ENCODE measurements around the gene STAB1.
A peak's percentile ranks its signal among the peaks of the same experiment; 100 is the strongest.

The STAB1 gene

DNA sequence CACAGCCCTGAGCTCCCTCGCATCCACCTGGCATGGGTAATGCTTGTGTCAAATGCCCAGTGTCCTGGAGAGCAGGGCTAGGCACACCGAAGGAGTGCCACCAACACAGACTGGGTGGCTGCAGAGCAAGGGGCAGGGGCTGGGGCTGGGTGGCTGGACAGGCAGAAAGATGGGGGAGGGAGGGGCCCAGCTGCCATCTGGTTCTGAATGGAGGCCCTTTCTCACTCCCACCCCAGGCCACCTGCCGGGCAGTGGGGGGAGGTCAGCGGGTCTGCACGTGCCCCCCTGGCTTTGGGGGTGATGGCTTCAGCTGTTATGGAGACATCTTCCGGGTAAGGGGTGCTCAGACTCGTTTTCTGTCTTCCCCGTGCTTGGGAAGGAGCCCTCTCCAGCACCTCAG lies 17.0 kb downstream of the STAB1 start:
- DNase-seq: no peak

DNA sequence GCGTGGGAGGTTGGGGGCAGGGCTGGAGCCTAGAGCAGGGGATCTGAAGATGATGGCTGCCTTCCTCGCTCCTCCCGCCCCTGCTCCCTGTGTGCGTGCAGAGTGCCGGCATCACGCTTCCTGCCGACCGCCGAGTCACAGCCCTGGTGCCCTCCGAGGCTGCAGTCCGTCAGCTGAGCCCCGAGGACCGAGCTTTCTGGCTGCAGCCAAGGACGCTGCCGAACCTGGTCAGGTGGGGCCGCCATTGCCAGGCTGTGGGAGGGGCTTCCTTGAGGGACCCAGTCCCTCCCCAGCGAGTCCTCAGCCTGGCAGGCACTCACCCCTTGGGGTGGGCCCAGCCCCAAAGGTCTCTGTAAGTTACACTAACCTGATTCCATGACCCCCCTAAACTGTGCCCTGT lies 17.6 kb downstream of the STAB1 start:
- DNase-seq: no peak

DNA sequence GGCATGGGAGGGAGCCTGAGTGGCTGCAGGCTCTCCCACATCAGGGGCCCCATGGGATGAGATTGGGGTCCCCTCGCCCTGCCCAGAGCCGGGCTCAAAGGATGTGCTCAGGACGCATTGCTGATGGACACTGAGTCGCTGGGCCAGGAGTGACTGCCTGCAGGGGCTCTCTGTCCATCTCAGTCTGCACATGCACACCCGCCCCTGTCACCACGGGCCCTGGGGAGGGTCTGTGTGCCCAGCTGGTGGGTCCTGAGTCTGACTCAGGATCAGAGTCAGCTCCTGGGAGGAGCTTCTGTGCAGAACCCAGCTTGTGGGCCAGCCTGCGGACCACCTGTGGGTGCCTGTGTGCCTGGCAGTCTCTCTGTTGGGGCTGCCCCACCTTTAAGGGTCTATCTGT lies 18.1 kb downstream of the STAB1 start:
- no peak for DNase-seq

DNA sequence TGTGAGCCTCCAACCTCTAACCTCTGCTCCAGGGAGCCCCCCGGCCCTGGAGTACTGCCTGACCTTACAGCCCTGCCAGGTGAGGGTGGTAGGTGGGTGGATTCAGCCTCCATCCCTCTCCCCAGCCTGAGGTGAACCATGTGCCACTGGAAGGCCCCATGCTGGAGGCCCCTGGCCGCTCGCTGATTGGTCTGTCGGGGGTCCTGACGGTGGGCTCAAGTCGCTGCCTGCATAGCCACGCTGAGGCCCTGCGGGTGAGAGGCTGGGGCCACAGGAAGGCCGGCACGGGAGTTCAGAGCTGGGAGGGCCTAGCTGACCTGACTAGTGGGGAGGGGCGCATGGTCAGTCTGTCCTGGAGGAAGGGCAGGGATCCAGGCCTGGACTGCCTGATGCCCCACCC lies 19.4 kb downstream of the STAB1 start:
- no peak for DNase-seq

DNA sequence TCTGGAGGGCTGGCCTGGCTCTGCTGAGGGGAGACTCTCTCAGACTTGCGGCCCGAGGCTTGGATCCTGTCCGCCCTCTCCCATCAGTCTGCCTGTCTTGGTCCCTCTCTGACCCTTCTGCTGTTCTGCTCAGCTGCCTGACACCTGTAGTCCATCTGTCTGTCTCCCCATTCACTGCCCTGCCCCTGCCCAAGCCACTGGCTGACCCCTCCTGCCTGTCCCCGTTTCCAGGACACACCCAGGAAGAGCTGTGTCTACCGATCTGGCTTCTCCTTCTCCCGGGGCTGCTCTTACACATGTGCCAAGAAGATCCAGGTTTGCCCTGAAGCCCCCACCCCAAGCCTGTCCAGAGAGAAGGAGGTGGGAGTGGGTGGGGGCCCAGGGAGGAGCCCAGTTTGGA lies 20.1 kb downstream of the STAB1 start:
- no peak for DNase-seq

DNA sequence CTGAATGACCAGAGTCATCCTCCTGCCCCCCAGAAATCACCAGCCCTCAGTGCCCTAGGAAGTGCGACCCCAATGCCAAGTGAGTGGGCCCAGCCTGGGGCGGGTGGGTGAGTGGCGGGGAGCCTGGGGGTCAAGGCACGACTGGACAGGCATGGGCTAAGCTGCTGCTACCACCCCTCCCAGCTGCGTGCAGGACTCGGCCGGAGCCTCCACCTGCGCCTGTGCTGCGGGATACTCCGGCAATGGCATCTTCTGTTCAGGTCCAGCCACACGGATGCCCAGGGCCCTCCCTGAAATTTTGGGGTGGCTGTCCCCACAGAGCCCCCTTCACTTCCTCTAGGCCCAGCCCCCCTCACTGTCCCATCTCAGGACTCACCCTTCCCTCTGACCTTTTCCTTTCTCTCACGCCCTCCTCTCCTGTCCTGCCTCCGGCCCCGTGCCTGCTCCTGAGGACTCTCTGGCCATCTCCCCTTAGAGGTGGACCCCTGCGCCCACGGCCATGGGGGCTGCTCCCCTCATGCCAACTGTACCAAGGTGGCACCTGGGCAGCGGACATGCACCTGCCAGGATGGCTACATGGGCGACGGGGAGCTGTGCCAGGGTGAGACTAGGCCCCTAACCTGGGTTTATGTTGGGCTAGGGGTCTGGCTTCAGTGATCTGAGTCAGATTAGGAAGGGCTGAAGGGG lies 21.5 kb downstream of the STAB1 start:
- DNase-seq: no peak

DNA sequence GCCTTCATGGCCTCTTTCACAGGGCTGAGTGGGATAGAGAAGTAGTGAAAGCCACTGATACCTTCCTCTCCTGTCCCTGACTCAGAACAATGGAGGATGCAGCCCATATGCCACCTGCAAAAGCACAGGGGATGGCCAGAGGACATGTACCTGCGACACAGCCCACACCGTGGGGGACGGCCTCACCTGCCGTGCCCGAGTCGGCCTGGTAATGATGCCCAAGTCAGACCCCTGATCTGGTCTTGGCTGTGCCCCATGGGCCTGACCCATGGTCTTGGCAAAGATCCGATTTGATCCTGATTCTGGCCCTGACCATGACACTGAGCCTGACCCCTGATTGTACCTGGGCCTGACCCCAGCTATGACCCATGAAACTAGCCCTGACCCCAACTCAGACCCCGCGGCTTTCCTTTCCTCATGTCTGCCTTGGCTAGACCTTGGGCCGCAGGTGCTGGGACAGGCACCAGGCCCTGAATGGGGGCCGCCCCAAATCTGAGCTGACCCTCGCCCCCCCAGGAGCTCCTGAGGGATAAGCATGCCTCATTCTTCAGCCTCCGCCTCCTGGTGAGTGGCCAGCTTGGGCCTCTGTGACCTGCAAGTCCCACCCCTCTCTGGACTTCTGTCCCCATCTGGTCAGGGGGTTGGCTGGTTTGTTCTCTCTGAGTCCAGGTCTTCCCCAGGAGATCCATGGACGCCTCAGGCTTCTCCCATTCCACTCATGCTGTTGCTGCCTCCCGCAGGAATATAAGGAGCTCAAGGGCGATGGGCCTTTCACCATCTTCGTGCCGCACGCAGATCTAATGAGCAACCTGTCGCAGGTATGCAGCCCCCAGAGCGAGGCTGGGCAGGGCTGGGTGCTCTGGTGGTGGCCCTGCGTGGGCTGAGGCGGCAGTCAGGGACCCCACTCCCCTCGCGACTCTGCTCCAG lies 22.9 kb downstream of the STAB1 start:
- DNase-seq: no peak

DNA sequence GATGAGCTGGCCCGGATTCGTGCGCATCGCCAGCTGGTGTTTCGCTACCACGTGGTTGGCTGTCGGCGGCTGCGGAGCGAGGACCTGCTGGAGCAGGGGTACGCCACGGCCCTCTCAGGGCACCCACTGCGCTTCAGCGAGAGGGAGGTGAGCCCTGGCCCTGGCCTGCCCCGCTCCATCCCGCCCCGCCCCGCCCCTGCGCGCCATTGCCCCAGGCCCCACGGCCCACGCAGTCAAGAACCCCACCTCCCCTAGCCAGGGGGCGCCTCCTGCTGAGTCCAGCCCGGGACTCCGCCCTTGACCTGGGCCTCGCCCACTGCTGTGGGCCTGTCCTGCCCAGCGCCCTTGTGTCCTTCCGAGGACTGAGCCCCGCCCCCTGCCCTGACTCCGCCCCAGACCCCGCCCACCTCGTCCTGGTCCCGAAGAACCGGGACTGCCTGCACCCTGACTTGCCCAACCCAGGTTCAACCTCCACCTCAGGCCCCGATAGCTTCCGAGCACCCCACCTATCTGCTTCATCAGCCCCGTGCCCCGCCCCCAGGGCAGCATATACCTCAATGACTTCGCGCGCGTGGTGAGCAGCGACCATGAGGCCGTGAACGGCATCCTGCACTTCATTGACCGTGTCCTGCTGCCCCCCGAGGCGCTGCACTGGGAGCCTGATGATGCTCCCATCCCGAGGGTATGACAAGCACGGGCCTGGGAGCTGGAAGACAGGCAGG lies 23.7 kb downstream of the STAB1 start:
- peak; percentile 19 for DNase-seq

DNA sequence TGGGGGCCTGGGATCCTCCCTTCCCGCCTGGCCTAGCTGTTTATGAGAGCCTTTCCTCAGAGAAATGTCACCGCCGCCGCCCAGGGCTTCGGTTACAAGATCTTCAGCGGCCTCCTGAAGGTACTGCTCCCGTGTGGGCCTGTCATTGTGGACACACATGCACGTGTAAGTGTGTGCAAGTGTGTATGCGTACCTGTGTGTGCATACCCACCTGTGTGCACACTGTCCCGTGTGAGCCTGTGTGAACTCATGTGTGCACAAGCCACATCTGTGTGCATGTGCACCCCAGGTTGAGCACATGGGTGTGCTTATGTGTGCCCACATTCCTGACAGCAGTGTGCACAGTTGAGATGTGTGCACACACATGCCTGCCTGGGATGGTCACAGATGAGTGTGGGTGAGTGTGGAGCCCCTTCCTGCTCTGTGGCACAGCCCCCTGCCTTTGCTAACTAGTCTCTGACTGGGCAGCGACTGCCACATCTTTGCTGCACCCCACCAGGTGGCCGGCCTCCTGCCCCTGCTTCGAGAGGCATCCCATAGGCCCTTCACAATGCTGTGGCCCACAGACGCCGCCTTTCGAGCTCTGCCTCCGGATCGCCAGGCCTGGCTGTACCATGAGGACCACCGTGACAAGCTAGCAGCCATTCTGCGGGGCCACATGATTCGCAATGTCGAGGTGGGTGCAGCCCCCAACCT lies 24.5 kb downstream of the STAB1 start:
- DNase-seq: no peak

DNA sequence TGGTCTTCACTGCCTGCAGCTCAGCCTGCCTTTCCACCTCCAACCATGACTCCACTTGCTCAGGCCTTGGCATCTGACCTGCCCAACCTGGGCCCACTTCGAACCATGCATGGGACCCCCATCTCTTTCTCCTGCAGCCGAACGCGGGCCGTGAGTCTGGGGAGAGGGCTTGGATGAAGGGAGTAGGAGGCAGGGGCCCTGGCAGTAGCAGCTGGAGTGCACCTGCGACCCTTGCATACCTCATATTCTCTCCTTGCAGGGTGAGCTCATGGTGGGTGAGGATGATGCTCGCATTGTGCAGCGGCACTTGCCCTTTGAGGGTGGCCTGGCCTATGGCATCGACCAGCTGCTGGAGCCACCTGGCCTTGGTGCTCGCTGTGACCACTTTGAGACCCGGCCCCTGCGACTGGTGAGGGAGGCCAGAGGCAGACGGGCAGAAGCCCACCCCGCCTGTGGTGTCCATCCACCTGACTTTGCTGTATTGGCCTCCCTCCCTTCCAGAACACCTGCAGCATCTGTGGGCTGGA lies 25.1 kb downstream of the STAB1 start:
- DNase-seq: no peak

DNA sequence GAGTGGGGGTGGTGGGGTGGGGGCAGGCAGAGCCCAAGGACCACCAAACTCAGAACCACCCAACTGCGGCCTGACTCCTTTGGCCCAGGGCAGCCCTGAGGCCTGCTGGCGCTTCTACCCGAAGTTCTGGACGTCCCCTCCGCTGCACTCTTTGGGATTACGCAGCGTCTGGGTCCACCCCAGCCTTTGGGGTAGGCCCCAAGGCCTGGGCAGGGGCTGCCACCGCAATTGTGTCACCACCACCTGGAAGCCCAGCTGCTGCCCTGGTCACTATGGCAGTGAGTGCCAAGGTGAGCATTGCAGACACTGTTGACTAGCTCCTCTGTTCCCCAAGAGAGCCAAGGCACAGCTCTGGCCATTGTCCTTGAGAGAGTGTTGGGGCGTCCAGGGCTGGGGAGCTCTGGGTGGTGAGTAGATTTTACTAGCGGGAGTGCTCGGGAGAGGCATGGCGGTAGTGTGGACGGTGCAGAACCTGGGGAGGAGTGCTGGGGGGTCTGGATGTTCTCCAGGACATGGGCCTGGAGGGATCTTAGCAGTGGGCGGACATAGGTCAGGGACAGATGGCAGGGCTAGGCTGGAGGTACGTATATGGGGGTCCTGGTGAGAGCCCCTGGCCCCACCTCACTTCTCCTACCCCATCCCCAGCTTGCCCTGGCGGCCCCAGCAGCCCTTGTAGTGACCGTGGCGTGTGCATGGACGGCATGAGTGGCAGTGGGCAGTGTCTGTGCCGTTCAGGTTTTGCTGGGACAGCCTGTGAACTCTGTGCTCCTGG lies 25.8 kb downstream of the STAB1 start:
- DNase-seq: no peak

DNA sequence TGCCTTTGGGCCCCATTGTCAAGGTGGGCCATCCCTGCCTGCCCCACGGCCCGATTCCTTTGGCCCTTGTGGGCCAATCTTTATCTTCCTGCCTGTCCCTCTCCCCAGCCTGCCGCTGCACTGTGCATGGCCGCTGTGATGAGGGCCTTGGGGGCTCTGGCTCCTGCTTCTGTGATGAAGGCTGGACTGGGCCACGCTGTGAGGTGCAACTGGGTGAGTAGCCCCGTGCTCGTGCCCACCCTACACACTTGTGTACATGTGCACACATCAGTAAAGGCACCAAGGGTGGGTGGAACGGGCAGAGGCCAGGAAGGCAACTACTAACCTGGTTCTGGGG lies 26.3 kb downstream of the STAB1 start:
- DNase-seq: no peak

DNA sequence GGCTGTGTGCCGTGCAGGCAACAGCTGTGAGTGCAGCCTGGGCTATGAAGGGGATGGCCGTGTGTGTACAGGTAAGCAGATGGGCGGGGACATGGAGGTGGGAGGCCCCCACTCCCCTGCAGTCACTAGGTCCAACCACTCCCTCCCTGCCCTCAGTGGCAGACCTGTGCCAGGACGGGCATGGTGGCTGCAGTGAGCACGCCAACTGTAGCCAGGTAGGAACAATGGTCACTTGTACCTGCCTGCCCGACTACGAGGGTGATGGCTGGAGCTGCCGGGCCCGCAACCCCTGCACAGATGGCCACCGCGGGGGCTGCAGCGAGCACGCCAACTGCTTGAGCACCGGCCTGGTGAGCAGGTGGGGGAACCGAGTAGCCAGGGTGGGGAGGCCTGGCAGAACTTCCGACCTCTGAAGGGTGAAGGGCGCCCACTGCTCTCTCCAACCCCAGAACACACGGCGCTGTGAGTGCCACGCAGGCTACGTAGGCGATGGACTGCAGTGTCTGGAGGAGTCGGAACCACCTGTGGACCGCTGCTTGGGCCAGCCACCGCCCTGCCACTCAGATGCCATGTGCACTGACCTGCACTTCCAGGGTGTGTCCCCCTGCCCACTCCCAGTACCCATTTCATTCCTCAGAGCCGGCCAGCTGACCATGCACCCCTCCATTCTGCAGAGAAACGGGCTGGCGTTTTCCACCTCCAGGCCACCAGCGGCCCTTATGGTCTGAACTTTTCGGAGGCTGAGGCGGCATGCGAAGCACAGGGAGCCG lies 26.9 kb downstream of the STAB1 start:
- DNase-seq: no peak

DNA sequence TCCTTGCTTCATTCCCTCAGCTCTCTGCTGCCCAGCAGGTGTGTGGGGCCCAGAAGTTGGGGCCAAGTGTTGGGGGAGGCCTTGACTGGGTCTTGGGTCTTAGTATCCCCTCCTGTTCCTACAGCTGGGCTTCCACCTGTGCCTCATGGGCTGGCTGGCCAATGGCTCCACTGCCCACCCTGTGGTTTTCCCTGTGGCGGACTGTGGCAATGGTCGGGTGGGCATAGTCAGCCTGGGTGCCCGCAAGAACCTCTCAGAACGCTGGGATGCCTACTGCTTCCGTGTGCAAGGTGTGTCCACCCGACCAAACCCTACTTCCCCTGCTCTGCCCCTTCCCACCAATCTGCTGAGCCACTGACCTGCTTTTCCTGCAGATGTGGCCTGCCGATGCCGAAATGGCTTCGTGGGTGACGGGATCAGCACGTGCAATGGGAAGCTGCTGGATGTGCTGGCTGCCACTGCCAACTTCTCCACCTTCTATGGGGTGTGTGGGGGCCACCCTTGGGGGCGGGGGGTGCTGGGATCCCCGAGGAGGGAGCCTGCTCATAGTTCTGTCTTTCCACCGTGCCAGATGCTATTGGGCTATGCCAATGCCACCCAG lies 27.6 kb downstream of the STAB1 start:
- DNase-seq: no peak

DNA sequence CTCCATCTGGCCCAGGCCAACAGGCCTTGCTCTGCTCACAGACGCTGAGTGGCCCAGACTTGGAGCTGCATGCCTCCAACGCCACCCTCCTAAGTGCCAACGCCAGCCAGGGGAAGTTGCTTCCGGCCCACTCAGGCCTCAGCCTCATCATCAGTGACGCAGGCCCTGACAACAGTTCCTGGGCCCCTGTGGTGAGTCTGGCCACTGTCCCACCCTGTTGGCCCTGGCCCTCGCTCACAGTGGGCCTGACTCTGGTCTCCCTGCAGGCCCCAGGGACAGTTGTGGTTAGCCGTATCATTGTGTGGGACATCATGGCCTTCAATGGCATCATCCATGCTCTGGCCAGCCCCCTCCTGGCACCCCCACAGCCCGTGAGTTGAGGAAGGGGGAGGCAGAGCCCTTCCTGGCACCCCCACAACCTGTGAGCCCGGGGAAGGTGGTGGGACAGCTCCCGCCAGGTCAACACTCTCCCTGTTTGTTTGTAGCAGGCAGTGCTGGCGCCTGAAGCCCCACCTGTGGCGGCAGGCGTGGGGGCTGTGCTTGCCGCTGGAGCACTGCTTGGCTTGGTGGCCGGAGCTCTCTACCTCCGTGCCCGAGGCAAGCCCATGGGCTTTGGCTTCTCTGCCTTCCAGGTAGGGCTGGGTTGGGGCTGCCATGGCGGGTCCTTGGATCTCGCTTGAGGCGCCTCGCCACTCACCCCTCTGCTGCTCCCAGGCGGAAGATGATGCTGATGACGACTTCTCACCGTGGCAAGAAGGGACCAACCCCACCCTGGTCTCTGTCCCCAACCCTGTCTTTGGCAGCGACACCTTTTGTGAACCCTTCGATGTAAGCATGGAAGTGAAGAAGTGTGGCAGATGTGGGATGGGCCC lies 28.5 kb downstream of the STAB1 start:
- DNase-seq: no peak

DNA sequence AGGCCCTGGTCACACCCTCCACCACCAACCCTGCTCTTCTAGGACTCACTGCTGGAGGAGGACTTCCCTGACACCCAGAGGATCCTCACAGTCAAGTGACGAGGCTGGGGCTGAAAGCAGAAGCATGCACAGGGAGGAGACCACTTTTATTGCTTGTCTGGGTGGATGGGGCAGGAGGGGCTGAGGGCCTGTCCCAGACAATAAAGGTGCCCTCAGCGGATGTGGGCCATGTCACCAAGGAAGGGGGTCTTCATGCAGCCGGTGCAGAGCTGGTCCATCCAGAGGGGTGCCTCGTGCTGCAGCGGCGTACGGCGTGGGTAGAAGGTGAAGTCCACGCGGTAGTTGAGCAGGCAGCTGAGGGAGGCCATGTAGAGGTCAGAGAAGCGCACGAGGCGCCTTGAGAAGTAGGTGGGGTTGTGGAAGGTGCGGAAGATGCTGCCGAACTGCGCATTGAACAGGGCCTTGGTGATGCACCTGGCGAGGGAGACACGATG lies 29.2 kb downstream of the STAB1 start:
- no peak for DNase-seq

DNA sequence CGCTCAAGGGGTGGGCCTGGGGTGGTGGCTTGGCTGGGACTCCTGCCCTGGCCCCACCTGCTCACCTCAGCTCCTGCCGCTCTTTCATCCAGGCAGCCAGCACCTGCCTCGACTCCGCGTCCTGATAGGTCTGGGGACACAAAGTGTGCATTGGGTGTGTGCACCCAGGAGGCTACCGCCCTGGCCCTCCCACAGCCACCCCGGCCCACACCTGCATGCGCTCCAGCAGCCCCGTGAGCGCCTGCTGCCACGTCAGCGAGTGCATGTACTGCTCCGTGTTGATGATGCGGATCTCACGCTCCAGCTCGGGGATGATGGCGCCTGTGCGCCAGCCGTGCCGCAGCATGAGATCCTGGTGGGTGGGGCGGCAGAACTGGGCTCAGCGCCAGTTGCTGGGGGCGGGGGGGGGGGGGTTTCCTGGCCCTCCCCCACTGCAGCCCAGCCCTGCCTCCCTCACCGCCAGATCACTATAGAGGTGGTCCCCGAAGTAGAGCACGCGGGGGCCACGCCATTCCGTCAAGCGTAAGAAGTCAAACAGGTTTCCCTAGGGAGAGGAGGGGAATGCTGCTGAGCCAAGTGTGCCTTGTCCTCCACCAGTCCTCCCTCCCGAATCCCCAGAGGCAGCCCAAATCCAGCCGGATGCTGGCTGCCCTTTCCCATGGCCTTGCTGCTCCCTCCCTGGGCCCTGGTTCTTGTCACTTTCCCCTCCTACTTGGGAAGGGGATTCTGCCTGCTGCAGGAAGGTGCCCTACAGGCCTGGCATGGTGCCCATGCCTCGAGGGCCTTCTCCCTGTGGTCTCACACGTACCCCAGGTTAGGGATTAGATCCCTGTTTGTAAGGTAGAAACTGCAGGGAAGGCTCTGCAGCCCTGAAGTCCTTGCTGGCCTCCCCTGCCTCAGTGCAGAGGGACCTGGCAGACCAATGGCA lies 29.9 kb downstream of the STAB1 start:
- no peak for DNase-seq

All from activated CD4-positive, alpha-beta T cell treated with anti-CD3 and anti-CD28 coated beads for 48 hours (primary cell).